Mucosa of descending colon (tissue), 3 donors: ENCODE results near the gene DYRK2. TPM values are rescaled to one million over a fixed set of nuclear protein-coding genes. Genes with fewer than 3 reads are reported as not detected.
"Not testable (repeated sequence)": the region's sequence is repeated elsewhere in the genome, so short reads cannot be mapped to it uniquely, and the experiment has no call there.

Experiments
- ATAC-seq: fragments of 200-7000 bp; cut with Tn5 transposase; one replicate; pipeline ENCODE4 v1.9.1; 2020; ENCODE audit warnings: mild to moderate bottlenecking, moderate library complexity
- DNase-seq, 3 donors: peaks; one replicate each; pipeline ENCODE4 v3.0.0-alpha.2; 2020
- H3K36me3 ChIP-seq: fragments of 200-600 bp; one replicate; pipeline ENCODE4 v1.8.0; 2021; ENCODE audit warnings: low read depth, mild to moderate bottlenecking
- H3K4me1 ChIP-seq: fragments of 200-600 bp; one replicate; pipeline ENCODE4 v1.8.0; 2021; ENCODE audit warnings: low read depth, mild to moderate bottlenecking
- H3K4me3 ChIP-seq: fragments of 200-600 bp; one replicate; pipeline ENCODE4 v1.8.0; 2021; ENCODE audit warnings: mild to moderate bottlenecking
- H3K9me3 ChIP-seq: fragments of 200-600 bp; one replicate; pipeline ENCODE4 v1.8.0; 2021; ENCODE audit warnings: mild to moderate bottlenecking
- CTCF ChIP-seq: fragments of 200-600 bp; IDR thresholded peaks from one replicate; pipeline ENCODE4 v1.8.0; 2022; ENCODE audit warnings: antibody characterized with exemption, mild to moderate bottlenecking
- intact Hi-C, 2 donors: fragments of 100-400 bp; cut with DNase I in 1 of 2; cut with micrococcal nuclease in 1 of 2; formaldehyde crosslinking; loops; one replicate each; pipeline versions ENCODE4 v1.11.0 to v1.11.1; 2022; cut with DNase I, micrococcal nuclease
- total RNA-seq, 3 donors: library from RNA; stranded (reverse); fragmentation: NEBNext Ultra II Directional in 2 of 3; extraction: Animal tissue kit (Norgen Biotek cat#: 25700) in 2 of 3; gene quantifications; one replicate each; pipeline versions ENCODE4 v1.2.1 to v1.2.4, GENCODE V29; 2021 to 2023
- donor health status: DM: no; HTN: no; CAD: no; lungs with moderate emphysema.
- donor health status: DM: no; HTN: no; CAD: no.
- donor health status: DM: no; HTN: yes; CAD: no.

The DYRK2 gene
- total RNA-seq, 3 donors from 2014 or later: 65.2 to 161 (median 111) TPM

GRCh38 chr12:67669934-67670631 lies 21.5 kb downstream of the DYRK2 start:
- intact Hi-C loops: no loop called here
- no peaks in the 10 kb centered on the region for H3K9me3 ChIP-seq
- peaks cover 6% of the 10 kb centered on the region for H3K4me1 ChIP-seq
- H3K4me3 ChIP-seq: no peak overlapping the region
- H3K36me3 ChIP-seq: no peaks in the 10 kb centered on the region
- no peak for TF ChIP-seq CTCF
- no peak for ATAC-seq
- DNase-seq: no peak

GRCh38 chr12:67671419-67671818 lies 22.9 kb downstream of the DYRK2 start:
- ATAC-seq (no peak), DNase-seq (no peak)
- H3K4me3 ChIP-seq: no peak overlapping the region
- no peaks in the 10 kb centered on the region for H3K36me3 ChIP-seq
- intact Hi-C loops: no loop called here
- peaks cover 6% of the 10 kb centered on the region for H3K4me1 ChIP-seq
- H3K9me3 ChIP-seq: no peaks in the 10 kb centered on the region
- no peak for TF ChIP-seq CTCF

- no peak for ATAC-seq
- Histone ChIP-seq H3K36me3 (no peaks in the 10 kb centered on the region), H3K4me1 (peaks cover 6% of the 10 kb centered on the region), H3K9me3 (no peaks in the 10 kb centered on the region), H3K4me3 (no peak overlapping the region)
- TF ChIP-seq CTCF: no peak
- intact Hi-C loops: no loop called here
- DNase-seq: no peak
Measured at GRCh38 chr12:67671892-67672291, 23.3 kb downstream of the DYRK2 start.

GRCh38 chr12:67672507-67672906 lies 24.0 kb downstream of the DYRK2 start:
- ATAC-seq, H3K4me1 ChIP-seq, H3K36me3 ChIP-seq, intact Hi-C loops, DNase-seq, H3K9me3 ChIP-seq, H3K4me3 ChIP-seq: not testable (repeated sequence)

- intact Hi-C loops: not testable (repeated sequence)
Measured at GRCh38 chr12:67673509-67673908, 25.0 kb downstream of the DYRK2 start.

GRCh38 chr12:67674417-67674816 lies 25.9 kb downstream of the DYRK2 start:
- Histone ChIP-seq H3K4me3 (no peak overlapping the region), H3K4me1 (peaks cover 6% of the 10 kb centered on the region), H3K36me3 (no peaks in the 10 kb centered on the region), H3K9me3 (no peaks in the 10 kb centered on the region)
- ATAC-seq (no peak), DNase-seq (no peak)
- intact Hi-C loops: no loop called here
- TF ChIP-seq CTCF: no peak

More at GRCh38 chr12:67673509-67673908, 25.0 kb downstream of the DYRK2 start:
- not testable (repeated sequence) for H3K4me3 ChIP-seq, DNase-seq, ATAC-seq, H3K36me3 ChIP-seq, H3K4me1 ChIP-seq, H3K9me3 ChIP-seq

- no peak for ATAC-seq
- DNase-seq: no peak
- peaks cover 6% of the 10 kb centered on the region for H3K4me1 ChIP-seq
- intact Hi-C loops: no loop called here
- no peaks in the 10 kb centered on the region for H3K36me3 ChIP-seq
- no peak for TF ChIP-seq CTCF
- H3K4me3 ChIP-seq: no peak overlapping the region
- no peaks in the 10 kb centered on the region for H3K9me3 ChIP-seq
Measured at GRCh38 chr12:67676624-67677023, 28.1 kb downstream of the DYRK2 start.
